MG63 (cell line): ENCODE data around the gene PKHD1. TPM values are rescaled to one million over a fixed set of nuclear protein-coding genes. Genes with fewer than 3 reads are reported as not detected.

Source experiments
- DNase-seq: peaks from one replicate; pipeline ENCODE4 v3.0.0-alpha.2; 2020
- H3K27me3 ChIP-seq: fragments of 250-450 bp; sonication (Bioruptor Pico); 2 replicates; pipeline ENCODE4 v1.5.1; 2020; ENCODE audit warnings: mild to moderate bottlenecking, moderate library complexity
- H3K36me3 ChIP-seq: fragments of 250-450 bp; sonication (Bioruptor Pico); 2 replicates; pipeline ENCODE4 v1.5.1; 2020; ENCODE audit warnings: mild to moderate bottlenecking, moderate library complexity
- H3K4me3 ChIP-seq: fragments of 250-450 bp; sonication (Bioruptor Pico); 2 replicates; pipeline ENCODE4 v1.5.1; 2020; ENCODE audit warnings: mild to moderate bottlenecking, moderate library complexity
- H3K9me3 ChIP-seq: fragments of 250-450 bp; sonication (Bioruptor Pico); 2 replicates; pipeline ENCODE4 v1.5.1; 2020; ENCODE audit warnings: mild to moderate bottlenecking, moderate library complexity
- total RNA-seq: library from RNA; depleted of rRNA; stranded (reverse); fragments of >200 nt; shearing (Covaris generic); gene quantifications from 2 replicates; pipeline ENCODE4 v1.2.3, GENCODE V29; 2014; ENCODE audit warnings: low replicate concordance

Gene PKHD1
- total RNA-seq, 1 experiment from 2014 or later: not detected

- H3K9me3 ChIP-seq: no peaks in the 10 kb centered on the region
- no peaks in the 10 kb centered on the region for H3K36me3 ChIP-seq
- no peak overlapping the region for H3K4me3 ChIP-seq
- DNase-seq: no peak
- H3K27me3 ChIP-seq: peaks cover 49% of the 10 kb centered on the region
These were observed 64.7 kb downstream of the PKHD1 start for GRCh38 chr6:52022675-52023074.

- Histone ChIP-seq H3K27me3 (peaks cover 37% of the 10 kb centered on the region), H3K4me3 (no peak overlapping the region), H3K36me3 (no peaks in the 10 kb centered on the region), H3K9me3 (no peaks in the 10 kb centered on the region)
- no peak for DNase-seq
These were observed 66.4 kb downstream of the PKHD1 start for GRCh38 chr6:52020945-52021570.

GRCh38 chr6:52019881-52020280 lies 67.5 kb downstream of the PKHD1 start:
- H3K4me3 ChIP-seq: no peak overlapping the region
- H3K36me3 ChIP-seq: no peaks in the 10 kb centered on the region
- no peak for DNase-seq
- peaks cover 27% of the 10 kb centered on the region for H3K27me3 ChIP-seq
- H3K9me3 ChIP-seq: no peaks in the 10 kb centered on the region

GRCh38 chr6:52019092-52019491 lies 68.3 kb downstream of the PKHD1 start:
- Histone ChIP-seq H3K4me3 (no peak overlapping the region), H3K9me3 (no peaks in the 10 kb centered on the region), H3K27me3 (peaks cover 21% of the 10 kb centered on the region), H3K36me3 (no peaks in the 10 kb centered on the region)
- DNase-seq: no peak

GRCh38 chr6:52016915-52017748 lies 70.3 kb downstream of the PKHD1 start:
- no peak for DNase-seq
- peaks cover 8% of the 10 kb centered on the region for H3K27me3 ChIP-seq
- no peaks in the 10 kb centered on the region for H3K36me3 ChIP-seq
- H3K4me3 ChIP-seq: no peak overlapping the region
- no peaks in the 10 kb centered on the region for H3K9me3 ChIP-seq

- H3K4me3 ChIP-seq: no peak overlapping the region
These were observed 71.5 kb downstream of the PKHD1 start for GRCh38 chr6:52015953-52016352.

GRCh38 chr6:52014391-52014790 lies 73.0 kb downstream of the PKHD1 start:
- Histone ChIP-seq H3K4me3 (no peak overlapping the region), H3K27me3 (no peaks in the 10 kb centered on the region), H3K9me3 (no peaks in the 10 kb centered on the region), H3K36me3 (no peaks in the 10 kb centered on the region)
- DNase-seq: no peak

More at GRCh38 chr6:52015953-52016352, 71.5 kb downstream of the PKHD1 start:
- H3K27me3 ChIP-seq: no peaks in the 10 kb centered on the region
- no peaks in the 10 kb centered on the region for H3K9me3 ChIP-seq
- DNase-seq: no peak
- H3K36me3 ChIP-seq: no peaks in the 10 kb centered on the region

- Histone ChIP-seq H3K4me3 (no peak overlapping the region), H3K27me3 (no peaks in the 10 kb centered on the region), H3K9me3 (no peaks in the 10 kb centered on the region), H3K36me3 (no peaks in the 10 kb centered on the region)
- peak; percentile 98 for DNase-seq
These were observed 74.4 kb downstream of the PKHD1 start for GRCh38 chr6:52013035-52013434.

- no peak for DNase-seq
- H3K27me3 ChIP-seq: no peaks in the 10 kb centered on the region
- H3K36me3 ChIP-seq: no peaks in the 10 kb centered on the region
- H3K4me3 ChIP-seq: no peak overlapping the region
- H3K9me3 ChIP-seq: no peaks in the 10 kb centered on the region
These were observed 74.8 kb downstream of the PKHD1 start for GRCh38 chr6:52012582-52012981.

GRCh38 chr6:52010806-52011205 lies 76.6 kb downstream of the PKHD1 start:
- no peaks in the 10 kb centered on the region for H3K36me3 ChIP-seq
- no peak overlapping the region for H3K4me3 ChIP-seq
- H3K27me3 ChIP-seq: no peaks in the 10 kb centered on the region
- no peak for DNase-seq
- no peaks in the 10 kb centered on the region for H3K9me3 ChIP-seq

- Histone ChIP-seq H3K4me3 (no peak overlapping the region), H3K9me3 (no peaks in the 10 kb centered on the region), H3K36me3 (no peaks in the 10 kb centered on the region), H3K27me3 (no peaks in the 10 kb centered on the region)
- DNase-seq: no peak
These were observed 77.3 kb downstream of the PKHD1 start for GRCh38 chr6:52010145-52010544.

GRCh38 chr6:52009466-52010140 lies 77.8 kb downstream of the PKHD1 start:
- H3K36me3 ChIP-seq: no peaks in the 10 kb centered on the region
- no peaks in the 10 kb centered on the region for H3K9me3 ChIP-seq
- no peak overlapping the region for H3K4me3 ChIP-seq
- no peaks in the 10 kb centered on the region for H3K27me3 ChIP-seq
- DNase-seq: no peak

- Histone ChIP-seq H3K4me3 (no peak overlapping the region), H3K27me3 (peaks cover 13% of the 10 kb centered on the region), H3K36me3 (no peaks in the 10 kb centered on the region), H3K9me3 (no peaks in the 10 kb centered on the region)
- no peak for DNase-seq
These were observed 87.3 kb downstream of the PKHD1 start for GRCh38 chr6:52000064-52000463.

- Histone ChIP-seq H3K27me3 (peaks cover 5% of the 10 kb centered on the region; the same call in 1 of the 2 replicates), H3K4me3 (no peak overlapping the region), H3K36me3 (no peaks in the 10 kb centered on the region), H3K9me3 (no peaks in the 10 kb centered on the region)
- no peak for DNase-seq
These were observed 91.0 kb downstream of the PKHD1 start for GRCh38 chr6:51996296-51996947.

GRCh38 chr6:51995214-51995755 lies 92.1 kb downstream of the PKHD1 start:
- DNase-seq: no peak
- H3K36me3 ChIP-seq: no peaks in the 10 kb centered on the region
- no peaks in the 10 kb centered on the region for H3K9me3 ChIP-seq
- peaks cover 5% of the 10 kb centered on the region; the same call in 1 of the 2 replicates for H3K27me3 ChIP-seq
- H3K4me3 ChIP-seq: no peak overlapping the region

GRCh38 chr6:51992876-51993275 lies 94.5 kb downstream of the PKHD1 start:
- no peaks in the 10 kb centered on the region for H3K27me3 ChIP-seq
- H3K4me3 ChIP-seq: no peak overlapping the region
- no peaks in the 10 kb centered on the region for H3K9me3 ChIP-seq
- H3K36me3 ChIP-seq: no peaks in the 10 kb centered on the region
- no peak for DNase-seq

- no peaks in the 10 kb centered on the region for H3K27me3 ChIP-seq
- no peaks in the 10 kb centered on the region for H3K9me3 ChIP-seq
- no peak overlapping the region for H3K4me3 ChIP-seq
- no peak for DNase-seq
- no peaks in the 10 kb centered on the region for H3K36me3 ChIP-seq
These were observed 97.6 kb downstream of the PKHD1 start for GRCh38 chr6:51989789-51990188.
